Measurements from ENCODE around the gene AMOT.

The AMOT gene

DNA sequence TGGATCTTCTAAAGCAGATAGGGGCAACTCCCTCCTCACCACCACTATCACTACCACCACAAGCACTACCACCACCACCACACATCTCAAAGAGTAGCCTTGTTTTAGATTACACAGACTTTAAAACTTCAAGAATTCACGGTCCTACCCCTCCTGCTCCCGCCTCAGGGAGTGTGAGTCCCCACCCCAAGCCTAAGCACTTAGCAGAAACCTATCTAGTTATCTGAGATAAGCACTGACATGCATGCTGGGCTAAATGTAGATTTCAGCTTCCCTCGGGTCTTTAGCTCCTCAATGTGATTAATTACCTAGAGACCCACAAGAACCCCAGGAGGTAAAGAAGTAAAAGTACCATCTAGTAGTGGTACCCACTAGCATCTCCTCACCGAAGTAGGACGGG, 775 bp downstream of the AMOT start:
- in situ Hi-C loops (cut with MboI; ENCODE audit: low sequenced_read_pairs): no loop called here

DNA sequence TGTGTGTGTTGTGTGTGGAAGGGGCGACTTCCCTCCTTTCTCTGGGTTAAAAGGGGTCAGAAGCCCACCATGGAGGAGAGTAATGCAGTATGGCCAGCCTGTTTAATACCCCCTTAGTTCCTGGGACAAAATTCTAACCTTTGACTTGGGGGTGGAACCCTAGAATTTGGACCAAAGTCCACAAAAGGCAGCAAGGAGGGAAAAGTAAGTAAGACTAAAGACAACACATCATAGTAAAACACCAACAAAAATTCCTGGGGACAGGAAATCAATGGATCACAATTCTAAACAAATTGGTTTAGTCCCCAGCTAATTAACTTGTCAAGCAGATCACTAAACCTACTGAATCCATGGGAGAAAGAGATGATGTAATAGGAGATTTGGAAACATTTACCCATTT, 3.1 kb downstream of the AMOT start:
- in situ Hi-C loops (cut with MboI; ENCODE audit: low sequenced_read_pairs): no loop called here

DNA sequence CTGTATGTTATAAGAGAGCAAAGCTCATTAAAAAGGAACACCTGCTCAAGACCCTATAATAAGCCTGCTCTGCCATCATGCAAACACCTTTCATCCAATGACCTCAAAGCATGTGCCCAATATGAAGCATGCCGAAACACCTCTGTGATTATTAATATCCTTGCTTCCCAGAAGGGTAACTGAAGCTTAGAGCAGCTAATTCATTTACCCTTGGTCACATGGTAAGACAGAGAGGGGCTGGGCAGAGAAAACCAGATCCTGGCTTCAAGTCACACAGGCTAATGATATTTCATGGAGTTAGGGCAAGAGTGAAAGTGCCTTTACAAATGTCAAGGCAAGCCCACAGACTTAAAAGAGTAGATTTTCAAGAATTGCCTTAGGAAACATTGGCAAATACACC, 5.6 kb downstream of the AMOT start:
- in situ Hi-C loops (cut with MboI; ENCODE audit: low sequenced_read_pairs): no loop called here

DNA sequence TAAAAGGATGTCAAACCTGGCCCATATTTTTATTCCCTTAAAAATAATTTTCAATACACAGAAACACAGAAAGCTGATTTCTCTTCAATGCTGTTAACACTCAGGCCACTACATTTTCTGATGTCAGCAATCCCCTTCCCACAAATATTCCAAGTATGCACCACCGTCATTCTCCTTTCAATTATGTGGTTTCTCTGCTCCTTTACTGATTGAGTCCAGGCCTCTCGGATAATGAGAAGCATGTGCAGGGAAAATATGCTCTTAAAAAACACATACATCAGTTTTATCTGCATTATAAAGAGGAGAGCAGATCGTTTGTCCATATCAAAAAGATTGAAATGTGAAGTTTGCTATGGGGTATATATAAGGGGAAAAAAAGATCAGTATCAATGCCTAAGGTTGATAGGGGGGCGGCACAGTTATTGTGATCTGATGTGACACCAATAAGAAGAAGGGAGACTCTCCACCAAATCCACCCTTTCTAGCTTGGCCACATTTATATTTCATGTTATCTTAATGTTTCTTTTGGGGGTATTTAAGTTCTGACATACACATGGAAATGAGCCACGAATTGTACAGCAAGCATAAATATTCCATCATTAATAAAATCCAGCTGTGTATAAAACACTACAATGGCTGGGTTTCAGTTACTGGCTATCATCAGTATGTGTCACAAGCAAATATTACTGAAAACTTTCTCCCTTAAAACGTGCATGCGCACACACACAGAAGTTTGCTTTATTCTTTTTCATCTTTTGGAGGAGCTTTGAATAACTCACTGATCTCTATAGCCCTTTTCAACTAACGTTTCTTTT, 6.4 kb downstream of the AMOT start:
- in situ Hi-C loops (cut with MboI; ENCODE audit: low sequenced_read_pairs): no loop called here

DNA sequence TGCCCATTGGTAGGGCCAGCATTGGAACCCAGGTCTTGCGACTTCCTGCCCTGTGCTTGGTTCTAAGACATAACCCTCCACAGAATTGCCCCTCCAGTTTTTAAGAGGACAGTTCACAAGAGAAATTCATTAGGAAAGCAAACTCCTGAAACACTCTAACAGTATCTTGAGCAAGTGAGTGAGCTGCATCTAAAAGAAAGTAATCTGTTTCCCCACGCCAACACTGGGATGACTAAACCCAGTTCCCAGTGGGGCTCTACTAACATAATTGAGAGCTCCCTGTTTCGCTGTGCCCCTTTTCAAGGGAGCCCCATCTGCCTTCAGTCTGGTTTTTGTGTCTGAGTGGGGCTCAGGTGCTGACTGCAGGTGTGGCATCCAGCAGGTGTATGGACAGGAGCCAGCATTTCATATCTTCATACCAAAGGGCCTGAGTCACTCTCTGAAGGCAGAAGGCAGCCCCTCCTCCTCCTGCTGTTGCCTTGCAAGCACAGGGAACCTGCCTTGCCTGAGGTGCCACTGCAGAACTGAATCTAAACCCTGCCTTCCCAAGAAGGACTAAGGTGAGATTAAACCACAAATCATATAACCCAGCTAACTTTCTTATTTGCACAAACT, 8.0 kb downstream of the AMOT start:
- in situ Hi-C loops (cut with MboI; ENCODE audit: low sequenced_read_pairs): no loop called here

DNA sequence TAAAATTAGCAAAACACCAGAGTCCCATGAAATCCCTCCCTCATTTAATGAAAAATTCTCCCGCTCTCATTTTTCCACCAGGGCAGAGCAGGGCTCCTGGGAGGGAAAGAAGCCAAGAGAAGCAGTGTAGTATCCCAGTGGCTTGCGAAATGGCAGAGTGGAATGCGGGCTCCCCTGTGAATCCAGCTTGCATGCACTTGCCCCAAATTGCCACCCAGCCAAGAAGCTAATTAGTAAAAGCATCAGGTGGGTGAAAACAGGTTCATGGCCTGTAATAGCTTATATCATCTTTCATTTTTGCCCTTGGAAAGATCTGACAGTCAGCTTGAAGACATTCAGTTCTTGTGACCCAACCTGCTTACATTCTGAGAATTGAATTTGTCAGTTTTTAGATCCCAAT, 10.1 kb downstream of the AMOT start:
- in situ Hi-C loops (cut with MboI; ENCODE audit: low sequenced_read_pairs): no loop called here

DNA sequence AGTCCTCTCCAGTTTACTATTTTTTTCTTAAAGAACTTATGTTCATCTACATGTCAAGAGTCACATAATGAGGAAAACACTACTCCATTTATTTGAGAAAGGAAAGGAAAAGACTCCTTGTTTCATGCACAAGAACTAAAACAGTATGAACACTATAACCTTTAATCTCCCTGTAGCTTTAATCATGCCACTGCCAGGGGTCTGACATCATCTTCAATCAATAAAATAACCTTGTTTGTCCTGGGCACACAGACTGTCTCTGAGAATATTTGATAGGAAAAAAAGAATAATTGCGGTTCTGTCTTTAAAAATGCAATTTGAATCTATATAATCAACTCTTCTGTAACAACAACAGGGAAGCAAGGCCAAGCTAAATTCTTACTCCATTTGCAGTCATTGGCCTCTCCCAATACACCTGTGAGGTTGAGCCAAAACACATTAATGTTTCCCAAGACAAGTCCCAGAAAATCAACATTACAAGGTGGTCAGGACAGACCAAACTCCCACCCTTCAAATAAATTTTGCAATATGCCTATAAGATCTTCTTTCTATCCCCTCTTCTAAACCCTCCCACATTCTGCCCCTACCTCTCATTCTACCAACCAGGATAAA, 13.2 kb downstream of the AMOT start:
- in situ Hi-C loops (cut with MboI; ENCODE audit: low sequenced_read_pairs): no loop called here

DNA sequence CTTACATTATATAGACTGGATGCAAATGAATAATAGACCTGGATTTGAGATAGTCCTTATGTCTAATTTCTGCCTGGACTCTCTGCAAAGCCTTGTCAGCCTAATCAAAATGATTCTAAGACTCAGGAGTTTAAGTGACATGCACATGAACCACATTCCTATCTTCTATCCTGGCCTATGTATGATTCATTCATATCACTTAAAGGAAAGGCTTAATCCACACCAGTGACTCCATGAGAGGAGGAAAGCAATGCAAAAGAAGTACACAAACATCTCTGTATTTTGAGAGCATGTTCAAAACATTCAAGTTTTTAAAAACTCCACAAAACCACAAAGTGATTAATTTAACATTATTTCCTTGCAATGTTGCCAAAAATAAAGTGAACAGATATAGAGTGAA, 14.6 kb downstream of the AMOT start:
- in situ Hi-C loops (cut with MboI; ENCODE audit: low sequenced_read_pairs): no loop called here

DNA sequence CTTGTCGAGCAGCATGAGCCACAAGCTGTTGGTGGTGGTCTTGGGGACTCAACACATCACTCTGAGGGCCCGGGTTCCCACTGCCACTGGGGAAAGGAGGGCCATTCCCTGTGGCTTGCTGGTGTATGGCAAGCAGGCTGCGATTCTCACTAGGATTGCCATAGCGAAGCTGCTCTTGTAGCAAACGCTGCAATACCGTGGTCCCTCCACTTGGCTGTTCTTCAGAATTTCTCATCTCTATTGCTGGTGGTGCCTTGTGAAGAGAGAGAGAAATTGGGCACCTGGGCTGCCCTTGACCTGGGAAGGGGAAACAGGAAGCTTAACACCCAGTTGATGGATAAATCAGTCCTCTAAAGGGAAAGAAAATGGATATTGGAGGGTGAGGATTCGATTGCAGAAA, 17.7 kb downstream of the AMOT start:
- in situ Hi-C loops (cut with MboI; ENCODE audit: low sequenced_read_pairs): no loop called here

DNA sequence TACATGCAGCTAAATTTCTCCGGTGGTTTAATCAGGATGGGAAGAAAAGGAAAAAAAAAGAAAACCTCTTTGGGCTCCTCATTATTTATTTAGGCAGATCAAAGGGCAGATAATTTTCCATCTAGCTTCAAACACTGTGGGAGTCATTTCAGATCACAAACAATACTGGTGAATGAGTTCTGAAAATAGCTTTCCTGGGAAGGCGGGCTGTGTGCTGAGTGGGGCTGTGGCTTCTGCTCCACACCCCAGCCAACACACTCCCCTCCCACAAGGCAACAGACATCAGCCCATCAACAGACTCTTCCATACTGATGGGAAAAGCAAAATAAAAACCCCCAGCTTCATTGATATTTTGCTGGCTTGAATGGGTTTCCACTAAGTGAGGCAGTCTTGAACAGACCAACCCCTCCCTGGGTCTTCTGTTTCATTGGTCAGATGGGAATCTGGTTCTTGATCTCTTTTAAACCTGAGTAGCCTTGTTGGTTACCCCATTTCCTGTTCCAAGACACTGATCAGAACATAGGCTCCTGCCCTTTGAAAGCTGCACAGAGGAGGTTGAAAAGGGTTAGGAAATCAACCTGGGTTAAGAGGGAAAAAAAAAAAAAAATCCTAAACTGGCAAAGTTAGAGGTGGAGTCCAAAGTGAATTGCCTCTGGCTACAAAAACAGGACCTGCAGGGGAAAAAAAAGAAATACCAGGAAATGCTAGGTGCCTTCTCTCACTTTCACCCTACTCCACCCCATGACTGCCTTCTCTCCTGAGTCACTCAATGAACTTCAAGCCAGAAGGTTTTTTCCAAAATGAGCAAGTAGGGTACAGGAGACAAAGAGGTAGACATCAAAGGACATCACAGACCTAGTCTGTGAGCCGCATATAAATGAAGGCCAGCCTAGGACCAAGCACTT, 20.0 kb downstream of the AMOT start:
- in situ Hi-C loops (cut with MboI; ENCODE audit: low sequenced_read_pairs): no loop called here

DNA sequence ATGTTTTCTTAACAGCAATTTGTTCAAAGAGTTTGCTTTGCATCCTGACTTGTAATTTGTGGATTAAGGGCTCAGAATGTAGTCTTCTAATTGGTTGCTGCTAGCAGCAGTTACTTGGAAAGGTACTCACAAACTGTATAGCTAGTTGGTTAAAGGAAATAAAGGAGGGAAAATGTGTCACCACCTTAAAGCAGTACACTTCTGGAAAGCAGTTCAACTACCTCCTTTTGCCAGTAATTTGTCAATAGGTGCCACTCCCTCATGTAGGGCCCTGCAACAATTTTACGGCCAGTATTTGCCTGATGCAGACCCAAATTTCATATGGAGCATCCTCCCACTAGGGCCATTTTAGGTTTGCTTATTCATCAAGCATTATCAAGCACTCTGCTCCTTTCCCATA, 20.8 kb downstream of the AMOT start:
- in situ Hi-C loops (cut with MboI; ENCODE audit: low sequenced_read_pairs): no loop called here

DNA sequence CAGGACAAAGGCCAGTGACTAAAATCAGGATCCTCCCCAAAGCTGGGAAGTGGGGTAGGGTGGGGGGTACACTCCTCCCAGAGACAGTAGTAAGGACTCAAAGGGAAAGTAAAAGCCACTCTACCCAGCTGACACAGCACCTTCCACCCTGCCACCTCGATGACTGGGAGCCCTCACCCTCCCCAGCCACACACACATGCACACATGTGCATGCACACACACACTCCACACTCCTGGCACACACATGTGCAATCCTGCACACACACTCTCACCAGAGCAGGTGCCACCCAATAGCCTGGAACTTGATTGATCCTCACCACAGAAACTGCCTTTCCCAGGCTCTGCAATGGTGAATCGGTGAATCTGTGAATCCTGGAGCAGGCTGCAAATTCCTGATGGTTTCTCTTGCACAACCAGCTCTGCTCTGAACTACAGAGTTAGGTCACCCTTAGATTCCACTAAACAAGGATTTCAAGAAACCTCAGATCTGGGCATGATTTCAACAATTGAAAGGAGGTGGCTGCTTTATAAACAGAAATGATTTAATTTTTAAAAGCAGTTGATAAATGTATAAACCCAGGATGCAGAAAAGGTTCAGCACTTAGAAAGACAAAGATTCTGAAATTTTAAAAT, 21.5 kb downstream of the AMOT start:
- in situ Hi-C loops (cut with MboI; ENCODE audit: low sequenced_read_pairs): no loop called here

DNA sequence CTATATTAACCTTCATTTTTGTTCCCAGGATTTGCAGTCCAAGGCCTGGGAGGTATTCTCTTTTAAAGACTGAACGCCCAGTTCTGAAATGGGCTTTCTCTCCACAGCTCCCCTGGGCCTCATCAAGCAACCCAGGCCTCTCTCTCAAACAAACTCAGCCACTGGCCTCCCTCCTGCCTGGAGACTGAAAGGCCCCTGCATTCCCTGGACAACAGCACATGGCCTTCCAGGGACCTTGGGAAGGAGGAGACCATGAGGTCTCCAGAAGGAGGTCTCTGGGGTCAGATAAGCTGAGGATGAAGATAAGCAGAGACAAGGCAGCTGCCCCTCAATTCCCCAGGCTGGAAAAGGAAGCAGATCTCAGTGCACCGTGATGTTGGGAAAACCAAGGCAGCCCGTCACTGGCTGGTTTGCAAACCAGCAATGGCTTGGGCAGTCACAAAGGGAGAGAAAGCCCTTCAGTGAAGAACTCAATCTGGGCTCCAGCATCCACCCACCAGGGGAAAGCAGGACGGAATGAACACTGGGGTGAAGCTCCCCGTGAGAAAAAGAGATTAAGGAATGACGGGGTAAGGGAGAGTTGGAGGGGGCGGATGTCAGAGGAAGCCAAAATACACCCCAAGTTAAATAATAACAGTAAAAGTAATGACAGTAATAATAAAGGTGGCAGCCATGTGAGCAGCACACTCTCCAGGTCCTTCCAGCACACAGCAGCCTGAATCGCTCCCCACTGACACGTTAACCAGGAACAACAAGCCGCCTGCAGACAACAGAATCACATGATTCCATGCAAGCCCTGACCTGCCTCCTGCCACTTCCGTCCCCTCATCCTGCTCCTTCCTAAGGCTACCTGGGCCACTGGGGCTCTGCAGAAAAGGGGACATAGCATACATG, 22.3 kb downstream of the AMOT start:
- in situ Hi-C loops (cut with MboI; ENCODE audit: low sequenced_read_pairs): no loop called here

DNA sequence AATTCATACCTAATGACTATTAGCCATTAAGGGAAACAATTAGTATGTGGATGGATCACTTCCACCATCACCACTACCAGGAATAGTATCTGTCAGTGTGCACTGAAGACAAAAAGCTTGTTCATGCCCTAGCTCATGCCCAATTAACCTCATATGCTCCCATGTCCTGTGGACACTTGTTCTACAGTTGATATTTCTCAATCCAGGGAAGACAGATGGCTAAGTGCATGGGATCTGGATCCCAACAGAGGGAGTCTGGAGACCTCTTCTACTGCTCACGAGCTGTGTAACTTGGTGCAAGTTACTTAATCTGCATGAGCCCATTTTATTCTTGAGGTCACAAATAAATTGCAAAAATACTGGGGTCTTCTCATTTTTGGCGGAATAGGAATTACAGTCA, 23.7 kb downstream of the AMOT start:
- in situ Hi-C loops (cut with MboI; ENCODE audit: low sequenced_read_pairs): no loop called here

DNA sequence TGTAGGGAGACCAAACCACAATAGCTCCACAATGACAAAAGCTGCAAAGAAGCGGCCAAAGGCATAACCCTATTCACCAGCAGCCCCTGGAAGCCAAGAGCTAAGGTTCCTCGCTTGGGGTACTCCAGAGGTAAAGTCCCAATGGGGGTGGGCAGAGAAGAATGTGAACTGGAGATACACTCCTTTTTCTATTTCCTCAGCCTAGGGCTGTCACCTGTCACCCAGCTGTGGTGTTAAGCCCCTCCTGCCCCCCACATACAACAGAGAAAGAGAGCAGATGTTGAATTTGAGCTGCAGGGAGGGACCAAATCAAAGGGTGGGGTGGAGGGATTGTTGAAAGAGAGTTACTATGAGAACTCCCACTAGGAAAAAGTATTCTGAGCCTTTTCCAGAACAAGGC, 26.1 kb downstream of the AMOT start:
- in situ Hi-C loops (cut with MboI; ENCODE audit: low sequenced_read_pairs): no loop called here

DNA sequence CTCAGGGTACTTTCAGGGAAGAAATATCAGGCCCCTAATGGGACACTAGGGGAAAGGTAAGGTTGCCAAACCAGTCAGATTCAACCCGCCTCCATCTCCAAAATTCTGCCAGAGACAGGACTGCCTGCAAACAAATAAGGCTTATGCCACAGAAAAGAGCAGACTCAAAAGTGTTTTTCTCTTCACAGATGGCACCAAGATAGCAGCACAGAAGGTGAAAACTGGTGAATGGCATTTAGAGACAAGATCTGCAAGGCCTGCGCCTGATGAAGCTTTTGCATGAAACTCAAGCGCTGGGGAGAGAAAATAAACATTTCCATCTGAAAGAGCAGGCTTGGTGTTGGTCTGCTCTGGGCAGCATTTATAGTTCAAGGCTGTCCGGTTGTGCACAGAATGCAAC, 27.9 kb downstream of the AMOT start:
- in situ Hi-C loops (cut with MboI; ENCODE audit: low sequenced_read_pairs): no loop called here

DNA sequence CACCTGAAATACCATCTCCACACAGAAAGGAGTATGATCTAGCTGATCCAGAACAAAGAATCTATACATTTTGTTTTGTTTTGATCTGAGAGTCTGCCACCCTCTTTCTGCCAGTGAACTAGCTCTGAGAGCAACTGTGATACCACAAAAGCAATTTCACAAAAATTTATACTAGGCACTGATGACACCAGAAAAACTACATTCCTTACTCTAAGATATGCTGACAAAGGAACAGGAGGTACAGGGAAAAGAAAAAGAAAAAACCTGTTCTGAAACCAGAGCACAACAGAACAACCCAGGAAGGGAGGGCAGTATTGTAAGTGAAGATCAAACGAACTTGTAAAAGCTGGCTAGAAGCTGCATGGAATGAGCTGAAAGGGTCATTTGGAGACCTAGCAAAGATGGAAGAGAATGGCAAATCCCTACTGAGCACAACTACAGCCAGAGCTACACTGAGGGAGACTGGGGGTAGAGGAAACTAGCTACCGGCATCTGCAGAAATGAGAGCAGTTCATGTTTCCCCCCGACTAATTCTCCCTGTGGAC, 31.9 kb downstream of the AMOT start:
- in situ Hi-C loops (cut with MboI; ENCODE audit: low sequenced_read_pairs): no loop called here

DNA sequence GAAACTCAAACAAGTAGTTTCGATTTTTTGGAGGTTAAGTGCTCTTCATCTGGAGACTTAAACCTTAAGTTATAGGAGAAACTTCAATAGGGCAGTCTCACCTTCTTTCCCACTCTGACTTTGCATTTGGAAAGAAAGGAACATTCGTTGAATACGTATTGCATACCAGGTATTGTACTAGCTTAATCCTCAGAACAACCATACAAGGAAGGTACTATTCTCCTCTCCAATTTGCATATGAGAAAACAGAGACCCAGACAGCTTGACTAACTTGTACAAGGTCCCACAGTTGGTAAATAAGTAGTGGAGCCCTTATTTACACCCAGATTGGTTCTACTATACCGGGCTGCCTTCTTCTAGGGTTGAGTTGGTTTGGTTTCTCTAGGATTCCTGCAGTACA, 32.6 kb downstream of the AMOT start:
- in situ Hi-C loops (cut with MboI; ENCODE audit: low sequenced_read_pairs): no loop called here

DNA sequence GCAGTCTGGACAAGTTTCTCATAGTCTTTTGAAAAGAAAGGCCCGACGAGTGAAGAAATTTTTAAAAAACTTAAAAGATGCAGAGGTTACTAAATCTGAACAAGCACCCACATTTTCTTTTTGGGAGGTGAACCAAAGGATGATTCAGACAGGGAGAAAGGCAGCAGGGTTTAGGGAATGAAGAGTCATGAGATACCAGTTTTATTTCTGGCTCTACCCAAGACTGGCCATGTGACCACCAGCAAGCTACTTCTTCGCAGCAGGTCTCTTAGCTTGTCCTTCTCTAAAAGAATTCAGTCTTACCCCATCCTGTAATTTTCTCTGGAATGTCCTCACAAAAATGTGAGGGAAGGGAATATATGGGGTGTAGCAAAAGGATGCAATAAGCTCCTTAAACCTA, 37.6 kb downstream of the AMOT start:
- in situ Hi-C loops (cut with MboI; ENCODE audit: low sequenced_read_pairs): no loop called here

DNA sequence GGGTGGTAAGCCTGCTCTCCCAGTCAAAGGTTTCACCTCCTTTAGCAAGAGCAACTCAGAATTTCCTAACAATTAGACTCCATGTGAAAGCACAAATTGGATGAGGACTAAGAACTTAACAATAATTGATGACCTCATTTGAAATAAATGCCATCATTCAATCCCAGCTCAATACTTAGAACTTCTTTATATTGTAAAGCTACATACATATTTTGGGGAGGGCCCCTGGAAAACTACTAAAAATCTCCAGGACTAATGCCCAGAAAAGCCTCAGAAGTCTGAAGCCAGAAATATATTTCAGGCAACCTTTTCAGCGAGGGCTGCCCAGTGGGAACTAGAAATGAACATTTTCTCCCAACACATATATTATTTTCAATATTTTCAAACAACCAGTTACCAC, 38.1 kb downstream of the AMOT start:
- in situ Hi-C loops (cut with MboI; ENCODE audit: low sequenced_read_pairs): no loop called here
